Memory B cell (primary cell): ENCODE results near the gene TBC1D9B.
A peak's percentile ranks its signal among the peaks of the same experiment; 100 is the strongest.

Experiments
- ATAC-seq: fragments of 150-1000 bp; cut with Tn5 transposase; 2 replicates; pipeline ENCODE4 v1.10.0; 2021; ENCODE audit warnings: low read depth, mild to moderate bottlenecking, moderate library complexity
- DNase-seq, 2 donors: peaks; one replicate each; pipeline ENCODE4 v3.0.0; 2022; ENCODE audit warnings: low spot score in 2 of 2
- H3K27ac Mint-ChIP-seq: one replicate; pipeline ENCODE4 v1.8.0; 2022; ENCODE audit warnings: mild to moderate bottlenecking, moderate library complexity, mixed read lengths
- H3K27me3 Mint-ChIP-seq: one replicate; pipeline ENCODE4 v1.8.0; 2022; ENCODE audit warnings: mixed read lengths
- H3K36me3 Mint-ChIP-seq: one replicate; pipeline ENCODE4 v1.8.0; 2022; ENCODE audit warnings: mild to moderate bottlenecking, mixed read lengths
- H3K4me1 Mint-ChIP-seq: one replicate; pipeline ENCODE4 v1.8.0; 2022; ENCODE audit warnings: mixed read lengths
- H3K4me3 Mint-ChIP-seq: one replicate; pipeline ENCODE4 v1.8.0; 2022; ENCODE audit warnings: mild to moderate bottlenecking, moderate library complexity, mixed read lengths
- H3K9me3 Mint-ChIP-seq: one replicate; pipeline ENCODE4 v1.8.0; 2022; ENCODE audit warnings: mixed read lengths

The TBC1D9B gene

DNA sequence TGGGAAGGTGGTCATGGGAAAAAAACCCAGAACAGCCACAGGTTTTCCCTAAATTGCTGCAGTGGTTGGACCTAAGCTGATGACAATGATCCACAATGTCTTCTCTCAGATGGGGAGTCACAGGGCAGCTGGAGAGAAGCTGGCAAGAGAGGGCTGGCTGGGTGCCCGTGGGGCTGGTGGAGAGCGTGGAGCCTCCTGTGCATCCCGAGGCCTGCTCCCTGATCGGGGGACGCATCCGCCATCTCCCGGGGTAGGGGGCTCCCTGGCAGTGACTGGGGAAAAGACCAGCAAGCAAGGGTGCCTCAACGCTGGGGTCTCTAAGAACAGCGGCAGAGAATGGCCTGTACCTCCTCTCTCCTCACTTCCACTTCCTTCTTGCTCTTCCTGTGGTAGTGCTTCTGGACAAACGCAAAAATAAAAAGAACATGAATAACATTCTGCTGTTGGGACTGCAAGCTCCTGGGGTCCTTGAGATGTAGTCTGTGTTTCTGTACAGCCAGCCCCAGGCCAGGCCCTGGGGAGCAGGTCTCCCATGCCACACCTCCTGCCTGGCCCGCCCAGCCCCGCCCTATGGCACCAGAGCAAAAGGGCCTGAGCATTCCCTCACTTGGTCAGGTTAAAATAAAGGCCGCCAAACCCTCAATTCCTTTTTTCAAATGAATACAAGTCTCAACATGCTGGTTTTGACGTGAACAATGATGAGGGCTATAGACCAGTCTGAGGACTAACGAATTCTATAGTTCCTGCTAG, 42.0 kb downstream of the TBC1D9B start:
- DNase-seq, result no peak
- Mint-ChIP-seq H3K9me3 (no peaks in the 10 kb centered on the region), H3K27ac (no peak overlapping the region), H3K4me1 (peaks cover 11% of the 10 kb centered on the region), H3K36me3 (peaks cover 8% of the 10 kb centered on the region), H3K4me3 (no peak overlapping the region), H3K27me3 (no peaks in the 10 kb centered on the region)
- ATAC-seq, result no peak

DNA sequence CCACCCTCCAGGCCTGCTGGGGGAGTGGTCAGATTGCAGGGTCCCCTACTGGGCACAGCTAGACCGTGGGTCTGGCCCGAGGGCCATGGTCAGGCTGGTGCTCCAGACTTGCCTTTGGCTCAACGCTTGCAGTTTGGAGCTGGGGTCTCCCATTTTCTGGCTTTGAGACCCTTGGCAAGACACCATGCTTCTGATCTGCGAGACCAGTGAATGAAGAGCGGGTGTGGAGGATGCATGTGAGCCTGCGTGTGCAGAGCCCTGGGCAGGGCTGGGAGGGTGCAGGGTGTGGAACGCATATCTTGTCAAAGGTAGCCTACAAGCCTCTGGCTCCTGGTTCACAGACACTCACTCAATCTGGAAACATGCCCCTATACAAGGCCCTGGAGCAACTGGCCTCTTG, 43.0 kb downstream of the TBC1D9B start:
- ATAC-seq, result no peak
- no peak for DNase-seq
- H3K27me3 Mint-ChIP-seq, result no peaks in the 10 kb centered on the region
- no peaks in the 10 kb centered on the region for H3K9me3 Mint-ChIP-seq
- peaks cover 7% of the 10 kb centered on the region for H3K36me3 Mint-ChIP-seq
- H3K4me1 Mint-ChIP-seq, result peaks cover 16% of the 10 kb centered on the region
- H3K27ac Mint-ChIP-seq, result no peak overlapping the region
- H3K4me3 Mint-ChIP-seq, result no peak overlapping the region

DNA sequence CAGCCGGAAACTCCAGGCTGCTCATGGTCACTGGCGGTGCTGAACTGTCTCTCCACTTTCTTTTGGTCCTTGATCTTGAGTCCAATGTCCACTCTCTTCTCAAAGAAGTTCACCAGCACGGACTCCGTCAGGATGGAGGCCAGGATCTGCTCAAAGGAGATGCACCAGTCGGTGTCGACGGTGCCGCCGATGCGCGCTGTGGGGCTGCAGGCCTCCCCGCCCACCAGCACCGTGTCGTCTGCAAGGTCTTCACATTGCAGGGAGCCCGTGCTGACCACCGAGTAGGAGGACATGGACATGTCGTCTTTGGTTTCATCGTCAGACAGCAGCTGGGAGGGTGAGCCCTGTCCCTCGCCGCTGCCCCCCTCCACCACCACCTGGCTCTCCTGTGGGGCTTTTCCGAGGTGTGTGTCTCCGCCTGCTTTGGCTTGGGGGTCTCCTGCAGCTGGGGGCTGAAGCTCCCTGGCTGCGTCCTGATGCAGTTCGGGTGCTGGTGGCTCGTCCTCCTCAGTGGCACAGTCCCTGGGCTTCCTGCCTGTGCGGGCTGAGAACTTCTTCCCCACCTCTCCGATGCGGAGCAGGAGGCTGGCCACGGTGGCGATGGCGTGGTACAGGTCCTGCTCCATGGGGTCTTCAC, 44.1 kb downstream of the TBC1D9B start:
- no peaks in the 10 kb centered on the region for H3K9me3 Mint-ChIP-seq
- ATAC-seq (no peak), DNase-seq (no peak)
- peaks cover 16% of the 10 kb centered on the region for H3K4me1 Mint-ChIP-seq
- H3K4me3 Mint-ChIP-seq, result no peak overlapping the region
- peaks cover 7% of the 10 kb centered on the region for H3K36me3 Mint-ChIP-seq
- H3K27me3 Mint-ChIP-seq, result no peaks in the 10 kb centered on the region
- H3K27ac Mint-ChIP-seq, result no peak overlapping the region

DNA sequence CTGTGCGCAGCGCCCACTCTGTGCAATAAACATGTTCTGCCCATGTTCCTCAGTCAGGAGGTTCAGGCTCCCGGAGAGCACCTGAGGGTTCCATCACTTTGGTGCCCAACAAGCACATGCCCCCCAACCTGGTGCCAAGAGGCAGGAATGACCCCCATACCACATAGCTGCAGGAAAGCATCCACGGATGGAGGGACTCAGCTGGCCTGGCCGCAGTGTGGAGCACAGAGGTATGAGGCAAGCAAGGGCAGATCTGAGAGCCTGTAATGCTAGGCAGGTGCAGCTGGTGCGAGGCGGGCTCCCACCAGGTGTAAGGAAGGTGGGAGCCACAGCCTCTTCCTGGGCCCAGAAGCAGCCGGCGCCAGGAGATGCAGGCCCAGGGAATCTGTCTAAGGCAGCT, 44.8 kb downstream of the TBC1D9B start:
- DNase-seq, result no peak
- Mint-ChIP-seq H3K27ac (no peak overlapping the region), H3K36me3 (peaks cover 7% of the 10 kb centered on the region), H3K4me1 (peaks cover 18% of the 10 kb centered on the region), H3K4me3 (no peak overlapping the region), H3K9me3 (no peaks in the 10 kb centered on the region), H3K27me3 (no peaks in the 10 kb centered on the region)
- ATAC-seq, result no peak

DNA sequence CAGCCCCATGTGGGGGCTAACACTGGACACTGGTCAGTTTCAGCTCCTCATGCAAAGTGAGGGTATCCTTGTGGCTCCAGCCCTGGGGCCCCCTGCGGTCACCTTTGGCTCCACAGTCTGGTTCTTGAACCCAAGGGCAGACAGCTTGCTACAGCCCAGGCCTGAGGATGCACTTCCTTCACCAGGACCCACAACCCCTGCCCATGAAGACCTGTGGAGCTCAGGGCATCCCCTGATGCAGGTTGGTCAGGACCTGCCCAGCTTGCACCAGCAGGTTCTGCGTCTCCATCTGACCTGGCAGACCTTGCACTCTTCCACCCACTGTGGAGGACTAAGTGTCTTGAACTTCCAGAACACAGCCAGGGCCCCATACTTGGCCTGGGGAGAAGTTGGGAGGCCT, 45.4 kb downstream of the TBC1D9B start:
- ATAC-seq, result no peak
- Mint-ChIP-seq H3K4me3 (no peak overlapping the region), H3K27ac (no peak overlapping the region), H3K9me3 (no peaks in the 10 kb centered on the region), H3K27me3 (no peaks in the 10 kb centered on the region), H3K36me3 (peaks cover 6% of the 10 kb centered on the region), H3K4me1 (peaks cover 18% of the 10 kb centered on the region)
- no peak for DNase-seq

DNA sequence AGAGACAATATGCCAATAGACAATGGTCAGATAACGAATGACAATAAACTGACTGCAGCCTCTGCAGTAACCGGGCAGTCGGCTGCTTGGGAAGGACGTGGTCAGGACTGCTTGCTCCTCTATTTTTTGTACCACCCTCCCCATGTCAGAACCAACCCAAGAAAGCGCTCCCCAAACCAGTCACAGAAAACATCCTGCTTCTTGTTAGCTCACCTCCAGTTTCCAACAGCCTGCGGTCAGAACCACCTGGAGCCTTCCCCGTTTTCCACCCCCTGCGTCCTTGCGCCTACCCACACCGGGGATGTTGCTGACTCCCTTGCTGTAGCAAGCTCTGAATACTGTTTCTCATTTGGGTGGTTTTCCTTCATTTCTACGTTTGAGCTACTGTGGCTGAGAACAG, 47.4 kb downstream of the TBC1D9B start:
- Mint-ChIP-seq H3K4me1 (peaks cover 15% of the 10 kb centered on the region), H3K9me3 (no peaks in the 10 kb centered on the region), H3K27ac (no peak overlapping the region), H3K36me3 (peaks cover 5% of the 10 kb centered on the region), H3K27me3 (no peaks in the 10 kb centered on the region), H3K4me3 (peak overlapping the region; percentile 33)
- DNase-seq, result no peak
- ATAC-seq, result no peak

DNA sequence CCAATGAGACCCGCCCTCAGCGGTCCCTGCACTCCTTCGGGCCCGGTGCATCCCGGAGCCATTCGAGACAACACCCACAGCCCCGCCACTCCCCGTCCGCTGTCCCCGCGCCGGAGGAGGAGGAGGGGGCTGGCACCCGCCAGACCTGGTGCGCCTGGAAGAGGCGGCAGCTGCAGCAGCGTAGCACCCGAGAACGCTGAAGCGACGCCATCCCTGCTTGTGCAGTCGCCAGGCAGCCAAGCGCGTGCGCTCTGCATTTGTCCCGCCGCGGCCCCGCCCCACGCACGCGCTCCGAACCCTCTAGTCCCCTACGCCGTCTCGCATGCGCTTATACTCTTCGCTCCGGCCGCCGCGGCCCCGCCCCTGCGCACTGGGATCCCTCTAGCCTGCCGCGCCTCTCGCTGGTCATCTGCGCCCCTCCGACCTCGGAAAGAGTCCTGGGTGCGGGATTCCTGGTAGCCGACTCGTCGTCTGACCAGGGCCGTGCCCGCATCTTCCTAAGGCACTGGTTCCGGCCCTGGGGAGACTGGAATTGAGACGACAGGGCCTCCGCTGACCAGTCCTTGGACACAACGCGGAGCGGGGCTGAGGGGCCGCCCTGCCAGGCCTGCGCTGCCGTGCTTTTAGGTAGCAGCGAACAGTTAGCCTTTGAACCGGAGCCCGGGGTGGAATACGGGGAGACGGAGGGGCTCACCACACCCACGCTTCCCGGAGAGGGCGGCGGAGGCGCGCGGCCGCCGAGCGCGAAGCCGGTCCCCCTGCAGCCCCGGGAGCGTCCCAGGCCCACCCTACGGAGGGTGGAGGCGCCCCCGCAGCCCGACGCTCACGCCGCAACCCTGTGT, 48.9 kb downstream of the TBC1D9B start, which contains the start of gene MRNIP:
TSS of gene MRNIP (minus strand) at position 232 of the 842 bp plus-strand sequence. CDS start at position 211, 21 bp downstream.
- peaks cover 4% of the 10 kb centered on the region for H3K36me3 Mint-ChIP-seq
- peak within 1 kb of the TSS; percentile 94 for H3K27ac Mint-ChIP-seq
- peak within 1 kb of the TSS; percentile 99 for H3K4me3 Mint-ChIP-seq
- H3K27me3 Mint-ChIP-seq, result no peaks in the 10 kb centered on the region
- peak; percentile 80 to 85 for DNase-seq
- ATAC-seq, result peak; percentile 93
- H3K4me1 Mint-ChIP-seq, result peaks cover 11% of the 10 kb centered on the region
- H3K9me3 Mint-ChIP-seq, result no peaks in the 10 kb centered on the region

DNA sequence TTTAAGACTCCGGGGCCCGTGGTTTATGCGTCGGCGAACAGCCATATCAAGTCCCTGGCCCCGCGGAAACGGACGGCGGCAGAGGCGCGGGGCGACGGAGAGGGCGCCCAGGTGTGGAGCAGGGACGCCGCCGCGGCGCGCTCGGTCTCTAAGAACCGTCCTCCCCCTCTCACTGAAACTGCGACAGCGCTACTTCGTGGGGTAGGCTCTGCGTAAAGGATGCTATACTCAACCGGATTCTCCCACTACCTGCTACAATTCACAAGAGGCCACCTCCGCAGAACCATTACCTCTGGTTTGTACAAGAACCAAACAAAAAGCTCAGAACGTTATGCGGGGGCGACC, 49.5 kb downstream of the TBC1D9B start:
- H3K27me3 Mint-ChIP-seq, result no peaks in the 10 kb centered on the region
- peaks cover 2% of the 10 kb centered on the region for H3K36me3 Mint-ChIP-seq
- peaks cover 11% of the 10 kb centered on the region for H3K4me1 Mint-ChIP-seq
- ATAC-seq (peak; percentile 54), DNase-seq (peak in 1 of 2 donors; percentile 27)
- peak overlapping the region; percentile 94 for H3K27ac Mint-ChIP-seq
- H3K9me3 Mint-ChIP-seq, result no peaks in the 10 kb centered on the region
- peak overlapping the region; percentile 99 for H3K4me3 Mint-ChIP-seq

DNA sequence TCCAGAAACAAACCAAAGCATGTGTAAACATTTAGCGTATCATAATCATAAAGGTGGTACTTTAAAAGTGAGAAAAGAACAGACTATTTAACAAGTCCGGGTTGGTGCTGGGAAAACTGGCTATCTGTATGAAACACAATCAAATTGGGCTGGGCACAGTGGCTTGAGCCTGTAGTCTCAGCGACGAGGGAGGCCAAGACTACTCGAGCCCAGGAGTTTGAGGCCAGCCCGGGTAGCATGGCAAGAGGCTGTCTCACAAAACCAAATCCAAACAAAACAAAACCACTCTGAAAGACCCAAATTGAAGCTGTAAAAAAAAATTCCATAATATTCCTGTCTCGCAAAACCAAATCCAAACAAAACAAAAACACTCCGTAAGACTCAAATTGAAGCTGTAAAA, 53.3 kb downstream of the TBC1D9B start:
- H3K27ac Mint-ChIP-seq, result no peak overlapping the region
- no peak for ATAC-seq

DNA sequence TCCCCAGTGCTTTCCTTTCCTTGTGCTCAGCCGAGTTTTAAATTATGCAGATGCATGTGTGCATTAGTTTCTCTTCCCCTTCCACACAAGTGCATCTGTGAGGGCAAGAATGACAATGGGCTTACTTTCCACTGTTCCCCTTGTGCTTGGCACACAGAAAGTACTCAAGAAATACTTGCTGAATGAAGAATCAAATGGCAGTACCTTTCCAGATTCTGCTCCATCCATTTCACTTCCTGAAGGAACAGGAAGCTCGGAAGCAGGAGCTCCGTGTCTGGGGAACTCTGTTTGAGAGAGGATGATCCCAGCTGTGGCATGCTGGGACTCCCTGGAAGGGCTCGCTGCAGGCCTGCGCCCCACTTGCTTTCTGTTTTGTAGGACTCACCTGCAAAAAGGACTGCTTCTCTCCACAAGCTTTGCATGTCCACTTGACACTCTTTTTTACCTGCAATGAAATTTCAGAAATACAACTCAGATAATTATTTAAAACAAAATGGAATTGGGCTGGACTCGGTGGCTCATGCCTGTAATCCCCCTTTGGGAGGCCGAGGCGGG, 54.6 kb downstream of the TBC1D9B start:
- peak overlapping the region; percentile 89 for H3K27ac Mint-ChIP-seq

More for the DNA sequence above, 53.3 kb downstream of the TBC1D9B start:
- Mint-ChIP-seq H3K4me3 (no peak overlapping the region), H3K9me3 (no peaks in the 10 kb centered on the region), H3K4me1 (peaks cover 21% of the 10 kb centered on the region), H3K36me3 (peaks cover 14% of the 10 kb centered on the region), H3K27me3 (no peaks in the 10 kb centered on the region)
- no peak for DNase-seq

DNA sequence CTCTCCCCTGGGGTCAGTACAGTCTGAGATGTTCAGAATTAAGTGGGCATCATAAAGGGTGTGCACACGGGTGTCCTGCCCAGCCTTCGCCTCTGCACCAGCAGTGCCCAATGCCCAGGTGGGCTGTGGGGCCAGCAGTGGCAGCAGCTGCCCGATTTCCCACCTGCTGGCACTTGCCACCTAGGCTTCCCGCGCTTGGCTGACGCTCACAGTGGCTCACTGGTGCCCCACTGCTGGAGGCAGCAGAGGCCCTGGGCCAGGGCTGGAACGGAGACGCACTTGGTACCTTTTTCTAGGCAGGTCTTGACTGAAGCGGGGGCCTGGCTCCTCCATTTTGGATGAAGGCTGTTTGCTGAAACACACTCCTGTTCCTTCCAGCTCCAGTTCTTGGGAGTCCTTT, 66.1 kb downstream of the TBC1D9B start:
- Mint-ChIP-seq H3K36me3 (peaks cover 31% of the 10 kb centered on the region), H3K27ac (no peak overlapping the region), H3K4me1 (peaks cover 6% of the 10 kb centered on the region), H3K9me3 (peaks cover 2% of the 10 kb centered on the region), H3K4me3 (no peak overlapping the region), H3K27me3 (no peaks in the 10 kb centered on the region)
- no peak for DNase-seq
- ATAC-seq, result no peak

More for the DNA sequence above, 54.6 kb downstream of the TBC1D9B start:
- Mint-ChIP-seq H3K4me1 (peaks cover 21% of the 10 kb centered on the region), H3K27me3 (no peaks in the 10 kb centered on the region), H3K4me3 (peak overlapping the region; percentile 71), H3K36me3 (peaks cover 14% of the 10 kb centered on the region), H3K9me3 (no peaks in the 10 kb centered on the region)
- DNase-seq, result peak in 1 of 2 donors; percentile 59
- peak; percentile 93 for ATAC-seq

DNA sequence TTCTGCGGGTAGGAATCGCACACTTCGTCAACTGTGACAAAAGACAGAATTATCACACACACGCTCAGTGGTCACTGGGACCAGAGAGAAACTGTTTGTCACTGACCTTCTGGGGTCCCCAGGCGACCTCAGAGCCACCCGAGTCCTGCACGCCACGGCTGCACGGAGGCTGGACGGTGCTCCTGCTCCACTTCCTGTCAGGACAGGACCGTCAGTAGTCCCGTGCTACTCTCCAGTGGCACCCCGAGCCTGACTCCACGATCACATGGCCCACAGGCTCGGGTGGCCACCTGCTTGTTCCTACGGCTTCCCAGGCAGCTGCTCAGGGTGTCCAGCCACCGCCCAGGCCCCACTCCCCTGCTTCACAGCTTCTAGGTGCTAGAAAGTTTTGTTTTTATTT, 66.9 kb downstream of the TBC1D9B start:
- no peak overlapping the region for H3K27ac Mint-ChIP-seq
- H3K4me3 Mint-ChIP-seq, result no peak overlapping the region
- ATAC-seq, result no peak
- H3K36me3 Mint-ChIP-seq, result peaks cover 30% of the 10 kb centered on the region
- H3K4me1 Mint-ChIP-seq, result peaks cover 12% of the 10 kb centered on the region
- H3K9me3 Mint-ChIP-seq, result peaks cover 2% of the 10 kb centered on the region
- DNase-seq, result no peak
- H3K27me3 Mint-ChIP-seq, result no peaks in the 10 kb centered on the region

DNA sequence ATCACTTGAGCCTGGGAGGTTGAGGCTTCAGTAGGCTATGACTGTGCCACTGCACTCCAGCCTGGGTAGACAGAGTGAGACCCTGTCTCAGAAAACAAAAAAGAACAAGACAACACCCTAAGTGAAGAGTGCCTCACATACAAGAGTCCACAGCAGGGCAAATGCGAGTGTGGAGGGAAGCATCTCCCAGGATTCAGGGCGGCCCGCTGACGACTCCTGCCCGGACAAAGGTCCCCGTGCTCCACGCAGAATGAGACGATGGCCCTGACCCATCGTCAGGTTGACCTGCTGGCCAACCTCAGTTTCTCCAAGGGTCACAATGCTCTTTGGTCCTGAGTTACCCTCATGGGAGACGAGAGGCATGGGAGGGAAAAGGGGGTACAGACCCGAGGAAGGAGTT, 67.4 kb downstream of the TBC1D9B start:
- ATAC-seq, result no peak
- Mint-ChIP-seq H3K36me3 (peaks cover 30% of the 10 kb centered on the region), H3K9me3 (peaks cover 2% of the 10 kb centered on the region)

More for the DNA sequence above, 67.4 kb downstream of the TBC1D9B start:
- H3K27ac Mint-ChIP-seq, result no peak overlapping the region
- no peak overlapping the region for H3K4me3 Mint-ChIP-seq
- DNase-seq, result no peak
- no peaks in the 10 kb centered on the region for H3K27me3 Mint-ChIP-seq
- peaks cover 12% of the 10 kb centered on the region for H3K4me1 Mint-ChIP-seq
